ENCODE data around the gene TNN.

The TNN gene

DNA sequence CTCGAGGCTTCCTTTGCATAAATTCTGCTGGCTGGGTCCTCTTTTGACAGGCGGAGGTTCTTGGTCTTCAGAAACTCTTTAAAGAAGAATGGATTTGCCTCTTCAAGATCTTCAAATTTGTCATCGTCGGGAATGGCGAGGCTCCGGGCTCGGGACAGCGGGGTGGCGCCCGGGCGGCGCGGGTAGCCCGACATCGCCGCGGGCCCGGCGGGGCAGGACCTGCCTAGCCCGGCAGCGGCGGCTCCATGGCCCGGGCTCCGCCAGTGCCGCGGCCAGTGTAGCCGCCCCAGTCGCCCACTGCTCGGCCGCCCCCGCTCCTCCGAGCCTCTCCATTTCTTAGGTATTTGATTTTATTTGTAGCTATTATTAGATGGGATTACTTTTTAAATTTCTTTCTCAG is 22.1 kb upstream of the TNN start:
- TF ChIP-seq, protein P1, sequence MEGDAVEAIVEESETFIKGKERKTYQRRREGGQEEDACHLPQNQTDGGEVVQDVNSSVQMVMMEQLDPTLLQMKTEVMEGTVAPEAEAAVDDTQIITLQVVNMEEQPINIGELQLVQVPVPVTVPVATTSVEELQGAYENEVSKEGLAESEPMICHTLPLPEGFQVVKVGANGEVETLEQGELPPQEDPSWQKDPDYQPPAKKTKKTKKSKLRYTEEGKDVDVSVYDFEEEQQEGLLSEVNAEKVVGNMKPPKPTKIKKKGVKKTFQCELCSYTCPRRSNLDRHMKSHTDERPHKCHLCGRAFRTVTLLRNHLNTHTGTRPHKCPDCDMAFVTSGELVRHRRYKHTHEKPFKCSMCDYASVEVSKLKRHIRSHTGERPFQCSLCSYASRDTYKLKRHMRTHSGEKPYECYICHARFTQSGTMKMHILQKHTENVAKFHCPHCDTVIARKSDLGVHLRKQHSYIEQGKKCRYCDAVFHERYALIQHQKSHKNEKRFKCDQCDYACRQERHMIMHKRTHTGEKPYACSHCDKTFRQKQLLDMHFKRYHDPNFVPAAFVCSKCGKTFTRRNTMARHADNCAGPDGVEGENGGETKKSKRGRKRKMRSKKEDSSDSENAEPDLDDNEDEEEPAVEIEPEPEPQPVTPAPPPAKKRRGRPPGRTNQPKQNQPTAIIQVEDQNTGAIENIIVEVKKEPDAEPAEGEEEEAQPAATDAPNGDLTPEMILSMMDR (conservative IDR thresholded peaks at IDR 0.05) = no peak
- no peak overlapping the region for H3K27ac ChIP-seq

DNA sequence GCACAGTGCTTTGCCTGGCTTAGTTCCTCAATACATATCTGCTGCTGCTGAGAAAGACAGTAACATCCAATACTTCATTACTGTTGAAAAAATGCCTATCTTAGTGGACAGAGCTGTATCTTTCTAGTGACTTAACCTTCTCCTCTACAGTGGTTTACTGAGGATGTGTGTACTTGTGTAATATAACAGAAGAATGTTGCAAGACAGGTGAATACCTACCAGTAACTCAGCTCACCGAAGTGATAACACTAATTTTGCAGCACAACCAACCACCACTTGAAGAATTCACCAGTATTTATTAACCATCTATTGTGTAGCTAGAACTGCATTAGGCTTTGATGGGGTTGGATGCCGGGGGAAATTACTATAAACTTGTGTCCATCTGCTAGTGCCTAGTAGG is 16.6 kb upstream of the TNN start:
- no peak overlapping the region for H3K27ac ChIP-seq
- TF ChIP-seq, protein P1 (conservative IDR thresholded peaks at IDR 0.05) = no peak

DNA sequence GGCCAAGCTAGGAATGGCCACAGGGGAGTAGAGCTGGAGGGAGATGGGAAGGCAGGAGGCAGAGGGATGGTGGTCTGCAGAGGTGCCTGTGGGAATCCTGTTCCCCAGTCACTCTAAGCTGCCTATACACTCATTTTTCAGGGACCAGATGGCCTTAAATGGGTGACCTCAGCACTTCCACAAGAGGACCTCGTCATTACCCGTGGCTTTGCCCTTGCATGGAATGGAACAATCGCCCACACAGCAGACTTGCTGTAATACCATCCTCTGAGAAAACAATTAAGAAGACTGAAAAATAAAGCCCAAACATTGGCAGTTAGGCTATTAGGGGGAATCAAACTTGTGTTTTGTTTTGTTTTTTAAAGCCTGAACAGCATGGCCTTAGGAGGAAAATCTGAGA is 12.9 kb upstream of the TNN start:
- no peak overlapping the region for H3K27ac ChIP-seq
- TF ChIP-seq, protein P1 (conservative IDR thresholded peaks at IDR 0.05) = no peak

DNA sequence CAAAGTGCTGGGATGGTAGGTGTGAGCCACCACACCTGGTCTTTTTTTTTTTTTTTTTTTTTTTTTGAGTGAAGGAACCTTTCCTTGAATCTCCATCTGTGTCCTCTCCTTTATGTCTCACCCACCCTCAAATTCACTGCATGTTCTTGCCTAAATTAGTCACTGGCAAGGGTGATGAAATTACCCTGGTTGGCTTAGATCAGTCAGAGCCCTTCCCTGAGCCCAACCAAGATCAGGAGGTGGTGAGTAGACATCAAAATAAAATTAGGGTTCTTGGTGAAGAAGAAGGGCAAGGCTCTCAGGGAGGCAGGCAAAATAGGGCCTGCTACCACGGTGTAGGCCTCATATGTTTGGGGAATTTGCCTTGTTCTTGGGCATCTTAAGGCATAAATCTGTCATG is 5.3 kb upstream of the TNN start:
- H3K27ac ChIP-seq = no peak overlapping the region
- TF ChIP-seq, protein P1 (conservative IDR thresholded peaks at IDR 0.05) = no peak

DNA sequence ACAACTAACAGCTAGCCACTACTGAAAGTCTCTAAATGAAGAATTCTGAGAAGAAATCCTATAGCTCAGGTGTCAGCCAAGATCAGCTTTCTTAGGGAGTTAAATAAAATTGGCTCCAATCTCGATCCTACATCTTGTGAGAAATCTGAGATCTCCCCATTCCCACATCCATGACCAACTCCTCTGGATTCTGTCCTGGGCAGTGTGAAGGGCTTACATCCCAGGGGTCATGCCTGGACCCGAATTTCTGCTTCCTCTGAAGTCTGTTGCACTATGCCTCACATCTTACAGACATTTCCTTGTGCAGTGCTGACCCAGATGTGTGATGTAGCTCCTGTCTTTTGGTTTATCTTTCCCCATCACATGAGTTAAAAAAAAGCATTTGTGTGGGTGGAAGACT is 4.8 kb upstream of the TNN start:
- TF ChIP-seq, protein P1 (conservative IDR thresholded peaks at IDR 0.05) = no peak

DNA sequence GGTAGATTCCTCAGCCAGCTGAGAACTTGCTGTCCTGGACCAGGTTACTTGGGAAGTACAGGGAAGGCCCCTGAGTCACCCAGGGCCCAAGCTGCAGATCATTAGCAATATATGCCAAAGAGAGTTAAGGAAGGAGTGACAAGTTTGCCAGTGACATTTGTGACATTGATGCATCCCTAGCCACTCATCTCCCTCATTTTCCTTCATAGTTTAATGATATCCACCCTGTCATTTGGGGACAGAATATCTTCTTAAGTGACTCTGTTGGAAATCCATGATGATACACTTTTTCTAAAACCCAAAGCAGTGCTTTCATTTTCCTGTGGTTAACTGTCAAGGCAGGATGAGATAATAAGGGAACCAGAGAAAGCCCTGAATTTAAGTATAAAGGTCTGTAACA is 3.2 kb downstream of the TNN start:
- no peak overlapping the region for H3K27ac ChIP-seq
- TF ChIP-seq, protein P1 (conservative IDR thresholded peaks at IDR 0.05) = no peak

More for the DNA sequence above, 4.8 kb upstream of the TNN start:
- H3K27ac ChIP-seq = no peak overlapping the region

DNA sequence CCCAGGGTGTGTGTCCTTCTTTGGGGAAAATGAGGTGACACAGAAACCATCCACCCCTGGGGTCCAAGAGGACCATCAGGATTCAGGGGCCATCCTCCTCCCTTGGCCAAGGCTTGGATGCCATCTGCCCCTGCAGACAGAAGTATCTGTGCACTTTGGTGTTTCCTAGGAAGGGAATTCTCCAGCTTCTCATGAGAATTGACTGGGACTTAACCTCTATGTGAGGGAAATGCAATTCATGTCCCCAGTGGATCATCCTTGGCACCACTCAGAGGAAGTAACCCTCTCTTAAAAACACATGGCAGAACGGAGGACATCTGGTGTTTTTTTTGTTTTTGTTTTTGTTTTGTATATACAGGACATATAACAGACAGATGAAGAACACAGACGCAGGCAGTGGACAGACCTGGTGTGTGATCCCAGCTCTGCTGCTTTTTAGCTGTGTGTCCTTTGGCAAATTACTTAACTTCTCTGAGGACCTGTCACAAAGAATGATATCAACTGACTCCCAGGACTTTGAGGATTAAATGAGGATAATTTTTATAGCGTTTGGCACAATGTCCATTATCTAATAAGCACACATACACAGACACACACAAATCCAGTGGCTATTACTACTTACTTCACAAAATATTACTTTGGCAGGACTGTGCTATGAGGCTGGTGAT is 3.8 kb downstream of the TNN start:
- TF ChIP-seq, protein P1 (conservative IDR thresholded peaks at IDR 0.05) = no peak
- no peak overlapping the region for H3K27ac ChIP-seq

Measured in VCaP (cell line).